Measurements from ENCODE around the gene GLI2. TPM values are rescaled to one million over a fixed set of nuclear protein-coding genes. Genes with fewer than 3 reads are reported as not detected.

Gene GLI2
- total and polyA plus RNA-seq, 2 of the 8 experiments (the other 6 are each of a cell fraction or from before 2014, with no cell fraction given): 18.4 to 46.9 TPM

- Histone ChIP-seq H2BK120ac (replicated peaks; ENCODE audit: low read depth, low read length) (no peak overlapping the region), H3K27me3 (replicated peaks in 1 of 4; ENCODE audit: control insufficient read depth in 3 of 4, extremely low read depth in 1 of 4, insufficient read depth in 3 of 4, low read length in 3 of 4) (no peaks in the 10 kb centered on the region), H3K4me1 (replicated peaks in 1 of 4; ENCODE audit: control insufficient read depth in 3 of 4, insufficient read depth in 4 of 4, low read length in 3 of 4) (peaks cover 11 to 61% (median 32%) of the 10 kb centered on the region in 4 experiments), H4K91ac (replicated peaks; ENCODE audit: insufficient read length, low read length) (no peak overlapping the region), H3K23ac (ENCODE audit: insufficient read length) (no peak overlapping the region), H4K8ac (ENCODE audit: extremely low read depth, insufficient read depth, low read length) (no peak overlapping the region), H2BK5ac (ENCODE audit: low read depth, low read length) (0 out of 2 replicates have a peak overlapping the region, but pooled peaks have one; percentile 20), H3K4me2 (ENCODE audit: insufficient read depth in 1 of 2, low read depth in 2 of 2, low read length in 2 of 2) (no peak overlapping the region), H3K4ac (replicated peaks; ENCODE audit: insufficient read length, low read depth, low read length) (no peak overlapping the region), H3K14ac (ENCODE audit: insufficient read length) (no peak overlapping the region), H3K18ac (ENCODE audit: extremely low read depth, low read length) (peak overlapping the region; percentile 57; the same call in 1 of the 2 replicates), H3K79me1 (ENCODE audit: low read depth, low read length) (peaks cover 53% of the 10 kb centered on the region), H3K79me2 (ENCODE audit: control insufficient read depth in 1 of 2, insufficient read depth in 2 of 2, low read length in 2 of 2) (peaks cover 4 to 100% of the 10 kb centered on the region in 2 experiments), H3K4me3 (ENCODE audit: extremely low read depth in 1 of 4, insufficient read depth in 2 of 4, low read depth in 3 of 4, low read length in 4 of 4) (no peak overlapping the region), H2AK5ac (ENCODE audit: low read depth, low read length) (no peak overlapping the region), H3K23me2 (ENCODE audit: low read depth, low read length) (no peaks in the 10 kb centered on the region), H3K9me3 (ENCODE audit: insufficient read depth in 2 of 2, low read depth in 1 of 2, low read length in 1 of 2) (no peaks in the 10 kb centered on the region), H3K27ac (ENCODE audit: low read depth, low read length) (no peak overlapping the region), H2BK20ac (ENCODE audit: low read length) (no peak overlapping the region), H4K5ac (ENCODE audit: insufficient read length, low read depth, low read length) (no peak overlapping the region), H3K36me3 (ENCODE audit: control insufficient read depth in 2 of 4, insufficient read depth in 4 of 4, low read length in 3 of 4) (no peaks in the 10 kb centered on the region), H3K56ac (replicated peaks; ENCODE audit: insufficient read length, low read depth, low read length) (no peak overlapping the region), H3K9ac (replicated peaks in 1 of 4; ENCODE audit: extremely low read depth in 1 of 4, low read depth in 3 of 4, low read length in 3 of 4) (no peak overlapping the region), H2BK15ac (ENCODE audit: low read length) (no peak overlapping the region), H2AFZ (ENCODE audit: low read length) (no peak overlapping the region), H2BK12ac (ENCODE audit: low read depth, low read length) (no peak overlapping the region), H4K20me1 (replicated peaks in 1 of 2; ENCODE audit: control insufficient read depth in 1 of 2, insufficient read depth in 2 of 2, low read length in 2 of 2) (peaks cover 31 to 59% of the 10 kb centered on the region in 2 experiments)
- FAIRE-seq (no peak), DNase-seq (ENCODE audit: low read depth in 1 of 2, low spot score in 2 of 2) (no peak)
- TF ChIP-seq BACH1 (IDR thresholded peaks at IDR 0.05; ENCODE audit: low read length) (peak; percentile 35; the same call in 1 of the 2 replicates), MAX (IDR thresholded peaks at IDR 0.05) (no peak), SIRT6 (IDR thresholded peaks at IDR 0.05; ENCODE audit: low read length) (no peak)
- ChIA-PET POLR2A (ENCODE audit: partially characterized antibody) (interaction anchor here (0.7 to 2.0 kb wide), 4 partner anchors 11 to 35 kb away, joined by 3 to 8 read pairs (median 4); no protein-coding TSS in a partner anchor), CTCF (ENCODE audit: partially characterized antibody) (interaction anchor here (0.8 to 1.2 kb wide), 4 partner anchors 10 to 71 kb away, joined by 3 to 4 read pairs (median 3); no protein-coding TSS in a partner anchor)
- WGBS, 2 experiments (ENCODE audit: extremely low coverage in 1 of 2, insufficient coverage in 1 of 2, insufficient read length in 1 of 2, insufficient replicate concordance in 2 of 2, low coverage in 1 of 2, low lambda C conversion rate in 2 of 2, missing lambda C conversion rate in 1 of 2): 85% methylated on average over 14 of the region's 14 CpGs; no CpG with 5 or more reads in 1 of the 2 experiments
Observed at GRCh38 chr2:120766470-120767351, 31.0 kb downstream of the GLI2 start.

Measured in H1 (cell line).